Thyroid gland (tissue), 4 donors: Measurements from ENCODE around the gene SH3BGRL2. TPM values are rescaled to one million over a fixed set of nuclear protein-coding genes. Genes with fewer than 3 reads are reported as not detected.
A peak's percentile ranks its signal among the peaks of the same experiment; 100 is the strongest.

Experiments
- DNase-seq, 2 donors: peaks; one replicate each; pipeline ENCODE4 v3.0.0-alpha.2; 2019
- H3K27ac ChIP-seq, 3 donors: fragments of 200-600 bp; sonication (generic); 1 replicate in 2 of 3; 2 replicates in 1 of 3; pipeline ENCODE4 v1.5.1; 2016 to 2019; ENCODE audit warnings: mild to moderate bottlenecking in 1 of 3, moderate library complexity in 1 of 3
- H3K27me3 ChIP-seq: fragments of 200-600 bp; sonication (generic); one replicate; pipeline ENCODE4 v1.5.1; 2019
- H3K36me3 ChIP-seq, 2 donors: fragments of 200-600 bp; sonication (generic); one replicate each; pipeline ENCODE4 v1.5.1; 2016 to 2019
- H3K4me1 ChIP-seq, 2 donors: fragments of 200-600 bp; sonication (generic); one replicate each; pipeline ENCODE4 v1.5.1; 2017 to 2019
- H3K4me3 ChIP-seq, 3 donors: fragments of 200-600 bp; sonication (generic); replicated peaks in 1 of 3; 1 replicate in 2 of 3; 2 replicates in 1 of 3; pipeline ENCODE4 v1.5.1; 2016; ENCODE audit warnings: mild to moderate bottlenecking in 1 of 3
- H3K9me3 ChIP-seq: fragments of 200-600 bp; sonication (generic); one replicate; pipeline ENCODE4 v1.5.1; 2017
- CTCF ChIP-seq, 6 experiments: fragments of 200-600 bp in 3 of 6; fragments of 450-650 bp in 3 of 6; sonication (generic) in 3 of 6; IDR thresholded peaks; one replicate each; pipeline ENCODE4 v1.5.1; 2016 to 2019; ENCODE audit warnings: antibody characterized with exemption in 6 of 6, mild to moderate bottlenecking in 2 of 6, inconsistent platforms in 1 of 6, moderate library complexity in 1 of 6
- POLR2A ChIP-seq, 2 donors: fragments of 450-650 bp; IDR thresholded peaks; one replicate each; pipeline ENCODE4 v1.6.1; 2017; ENCODE audit warnings: antibody characterized with exemption in 2 of 2, mild to moderate bottlenecking in 2 of 2, moderate library complexity in 1 of 2
- WGBS, 2 donors: methylation state at CpG; one replicate each; pipeline ENCODE4 v1.1.5; 2017; 5-methylcytosine and 5-hydroxymethylcytosine counted together
- intact Hi-C: fragments of 100-400 bp; cut with DNase I; formaldehyde crosslinking; loops from one replicate; pipeline ENCODE4 v1.15.1; 2023
- total RNA-seq, 4 donors: library from RNA; depleted of rRNA; stranded (reverse); fragments of >200 nt; gene quantifications; one replicate each; pipeline ENCODE4 v1.2.3, GENCODE V29; 2016

The SH3BGRL2 gene
- total RNA-seq, 4 donors from 2014 or later = 170 to 225 (median 183) TPM

GRCh38 chr6:79708095-79708791 lies 77.1 kb downstream of the SH3BGRL2 start:
- no peak for TF ChIP-seq CTCF (IDR thresholded peaks at IDR 0.05)
- no peak for TF ChIP-seq POLR2A (IDR thresholded peaks at IDR 0.05)
- intact Hi-C loops = no loop called here
- 79 to 82% methylated on average over 3 of the region's 3 CpGs for WGBS, 2 donors

GRCh38 chr6:79710127-79710526 lies 79.0 kb downstream of the SH3BGRL2 start:
- DNase-seq = peak; percentile 28 to 37
- TF ChIP-seq CTCF (IDR thresholded peaks at IDR 0.05) = no peak
- TF ChIP-seq POLR2A (IDR thresholded peaks at IDR 0.05) = no peak

More at GRCh38 chr6:79708095-79708791, 77.1 kb downstream of the SH3BGRL2 start:
- Histone ChIP-seq H3K9me3 (no peaks in the 10 kb centered on the region), H3K4me3 (no peak overlapping the region), H3K27ac (no peak overlapping the region), H3K36me3 (no peaks in the 10 kb centered on the region), H3K27me3 (no peaks in the 10 kb centered on the region), H3K4me1 (peaks cover 0 to 3% of the 10 kb centered on the region in 2 donors)
- no peak for DNase-seq

GRCh38 chr6:79711167-79711566 lies 80.0 kb downstream of the SH3BGRL2 start:
- Histone ChIP-seq H3K36me3 (no peaks in the 10 kb centered on the region), H3K4me3 (no peak overlapping the region), H3K9me3 (no peaks in the 10 kb centered on the region), H3K27me3 (no peaks in the 10 kb centered on the region), H3K4me1 (peaks cover 0 to 3% of the 10 kb centered on the region in 2 donors), H3K27ac (no peak overlapping the region)
- intact Hi-C loops = loop anchor here (5.0 kb wide), 1 partner anchor 144 kb away; no protein-coding TSS in a partner anchor
- 80 to 81% methylated on average over 4 of the region's 4 CpGs for WGBS, 2 donors
- TF ChIP-seq POLR2A (IDR thresholded peaks at IDR 0.05) (no peak), CTCF (IDR thresholded peaks at IDR 0.05) (no peak)
- DNase-seq = no peak

More at GRCh38 chr6:79710127-79710526, 79.0 kb downstream of the SH3BGRL2 start:
- H3K4me3 ChIP-seq = no peak overlapping the region
- H3K9me3 ChIP-seq = no peaks in the 10 kb centered on the region
- intact Hi-C loops = loop anchor here (5.0 kb wide), 1 partner anchor 143 kb away; no protein-coding TSS in a partner anchor
- no peaks in the 10 kb centered on the region for H3K27me3 ChIP-seq
- H3K4me1 ChIP-seq = peaks cover 0 to 3% of the 10 kb centered on the region in 2 donors
- no peaks in the 10 kb centered on the region for H3K36me3 ChIP-seq
- H3K27ac ChIP-seq = no peak overlapping the region
- WGBS, 2 donors = 37 to 56% methylated on average over 3 of the region's 3 CpGs

- intact Hi-C loops = loop anchor here (5.0 kb wide), 1 partner anchor 145 kb away; no protein-coding TSS in a partner anchor
- no peak for DNase-seq
- WGBS, 2 donors = 58 to 71% methylated on average over 2 of the region's 2 CpGs
- TF ChIP-seq CTCF (IDR thresholded peaks at IDR 0.05) = no peak
- TF ChIP-seq POLR2A (IDR thresholded peaks at IDR 0.05) = no peak
- Histone ChIP-seq H3K27ac (no peak overlapping the region), H3K9me3 (no peaks in the 10 kb centered on the region), H3K4me3 (no peak overlapping the region), H3K4me1 (peaks cover 0 to 3% of the 10 kb centered on the region in 2 donors), H3K27me3 (no peaks in the 10 kb centered on the region), H3K36me3 (no peaks in the 10 kb centered on the region)
These were observed 81.0 kb downstream of the SH3BGRL2 start for GRCh38 chr6:79712144-79712543.

- Histone ChIP-seq H3K9me3 (no peaks in the 10 kb centered on the region), H3K4me1 (peaks cover 0 to 3% of the 10 kb centered on the region in 2 donors), H3K4me3 (no peak overlapping the region), H3K27me3 (no peaks in the 10 kb centered on the region), H3K27ac (no peak overlapping the region), H3K36me3 (no peaks in the 10 kb centered on the region)
- peak in 1 of 2 donors; percentile 6 for DNase-seq
- 56 to 61% methylated on average over 9 of the region's 9 CpGs for WGBS, 2 donors
- intact Hi-C loops = loop anchor here (5.0 kb wide), 1 partner anchor 145 kb away; no protein-coding TSS in a partner anchor
- no peak for TF ChIP-seq CTCF (IDR thresholded peaks at IDR 0.05)
- no peak for TF ChIP-seq POLR2A (IDR thresholded peaks at IDR 0.05)
These were observed 81.5 kb downstream of the SH3BGRL2 start for GRCh38 chr6:79712616-79713135.
